CD4-positive, alpha-beta T cell (primary cell): ENCODE data around the gene IFT43. TPM values are rescaled to one million over a fixed set of nuclear protein-coding genes. Genes with fewer than 3 reads are reported as not detected.

ENCODE experiments used
- ATAC-seq: fragments of 200-7000 bp; cut with Tn5 transposase; one replicate; pipeline ENCODE4 v1.10.0; 2022; ENCODE audit warnings: mild to moderate bottlenecking; ENCODE audit not compliant: poor library complexity
- CTCF ChIA-PET: fragments of 350-600 bp; sonication (Branson Sonifier 250); formaldehyde crosslinking; loops from one replicate; lab custom pipeline; 2021; ENCODE audit warnings: antibody characterized with exemption, inconsistent platforms; lab: Charles Lee
- POLR2A ChIA-PET: fragments of 350-600 bp; sonication (Branson Sonifier 250); formaldehyde crosslinking; loops from one replicate; lab custom pipeline; 2021; ENCODE audit warnings: antibody characterized with exemption, inconsistent platforms; lab: Charles Lee
- DNase-seq, 14 experiments: peaks; one replicate each; pipeline ENCODE4 v3.0.0-alpha.2; 2013 to 2020; ENCODE audit warnings: mixed read lengths in 2 of 14
- H3K27ac ChIP-seq, 2 donors: one replicate each; pipeline versions ENCODE4 v1.5.1 to v1.7.0; 2013; ENCODE audit warnings: low read length in 2 of 2, low read depth in 1 of 2, mild to moderate bottlenecking in 1 of 2
- H3K27me3 ChIP-seq, 2 experiments: 1 replicate in 1 of 2; 2 replicates in 1 of 2; pipeline versions ENCODE4 v1.6.1 to v1.7.0; 2013; ENCODE audit warnings: low read length in 2 of 2, control low read depth in 1 of 2, mild to moderate bottlenecking in 1 of 2, moderate library complexity in 1 of 2; ENCODE audit not compliant: insufficient read depth in 2 of 2, control insufficient read depth in 1 of 2
- H3K36me3 ChIP-seq: one replicate; pipeline ENCODE4 v1.6.1; 2013; ENCODE audit warnings: low read length, control low read depth; ENCODE audit not compliant: insufficient read depth
- H3K4me1 ChIP-seq: one replicate; pipeline ENCODE4 v1.6.1; 2013; ENCODE audit warnings: low read length, control low read depth; ENCODE audit not compliant: insufficient read depth
- H3K4me3 ChIP-seq: one replicate; pipeline ENCODE4 v1.5.1; 2013; ENCODE audit warnings: mild to moderate bottlenecking, low read length, moderate library complexity
- H3K9me3 ChIP-seq, 2 experiments: 1 replicate in 1 of 2; 2 replicates in 1 of 2; pipeline versions ENCODE4 v1.6.1 to v1.7.0; 2013; ENCODE audit warnings: low read length in 2 of 2, mild to moderate bottlenecking in 2 of 2, control low read depth in 1 of 2, moderate library complexity in 1 of 2; ENCODE audit not compliant: control insufficient read depth in 1 of 2, insufficient read depth in 1 of 2
- H3K27ac Mint-ChIP-seq: one replicate; pipeline ENCODE4 v1.8.0; 2020; ENCODE audit warnings: mixed read lengths
- H3K27me3 Mint-ChIP-seq: one replicate; pipeline ENCODE4 v1.8.0; 2021; ENCODE audit warnings: mixed read lengths
- H3K36me3 Mint-ChIP-seq: one replicate; pipeline ENCODE4 v1.8.0; 2021; ENCODE audit warnings: low read depth, mixed read lengths
- H3K4me1 Mint-ChIP-seq: one replicate; pipeline ENCODE4 v1.8.0; 2021; ENCODE audit warnings: low read depth, mixed read lengths
- H3K4me3 Mint-ChIP-seq: one replicate; pipeline ENCODE4 v1.8.0; 2020; ENCODE audit warnings: mild to moderate bottlenecking, mixed read lengths
- H3K9me3 Mint-ChIP-seq: one replicate; pipeline ENCODE4 v1.8.0; 2020; ENCODE audit warnings: mixed read lengths
- intact Hi-C, 2 experiments: fragments of 100-400 bp; cut with DNase I in 1 of 2; cut with micrococcal nuclease in 1 of 2; formaldehyde crosslinking; loops; one replicate each; pipeline versions ENCODE4 v1.15.1 to v1.9.0; 2023 to 2025; cut with DNase I, micrococcal nuclease
- total RNA-seq, 174 experiments: library from RNA in 2 of 174; stranded (reverse) in 2 of 174; gene quantifications; one replicate each; pipeline ENCODE4 v1.2.3 and lab custom pipeline; 2021 to 2026
- TF ChIP-seq, protein P1 (sequence below): fragments of 200-600 bp; IDR thresholded peaks from one replicate; pipeline ENCODE4 v1.8.0; 2022; ENCODE audit warnings: antibody characterized with exemption, mild to moderate bottlenecking

Gene IFT43
- total RNA-seq, 2 experiments from 2014 or later: 10.0 to 11.1 TPM

- Histone ChIP-seq H3K27me3 (no peaks in the 10 kb centered on the region), H3K4me3 (no peak overlapping the region), H3K9me3 (no peaks in the 10 kb centered on the region), H3K27ac (no peak overlapping the region), H3K4me1 (no peaks in the 10 kb centered on the region), H3K36me3 (no peaks in the 10 kb centered on the region)
- TF ChIP-seq, protein P1, sequence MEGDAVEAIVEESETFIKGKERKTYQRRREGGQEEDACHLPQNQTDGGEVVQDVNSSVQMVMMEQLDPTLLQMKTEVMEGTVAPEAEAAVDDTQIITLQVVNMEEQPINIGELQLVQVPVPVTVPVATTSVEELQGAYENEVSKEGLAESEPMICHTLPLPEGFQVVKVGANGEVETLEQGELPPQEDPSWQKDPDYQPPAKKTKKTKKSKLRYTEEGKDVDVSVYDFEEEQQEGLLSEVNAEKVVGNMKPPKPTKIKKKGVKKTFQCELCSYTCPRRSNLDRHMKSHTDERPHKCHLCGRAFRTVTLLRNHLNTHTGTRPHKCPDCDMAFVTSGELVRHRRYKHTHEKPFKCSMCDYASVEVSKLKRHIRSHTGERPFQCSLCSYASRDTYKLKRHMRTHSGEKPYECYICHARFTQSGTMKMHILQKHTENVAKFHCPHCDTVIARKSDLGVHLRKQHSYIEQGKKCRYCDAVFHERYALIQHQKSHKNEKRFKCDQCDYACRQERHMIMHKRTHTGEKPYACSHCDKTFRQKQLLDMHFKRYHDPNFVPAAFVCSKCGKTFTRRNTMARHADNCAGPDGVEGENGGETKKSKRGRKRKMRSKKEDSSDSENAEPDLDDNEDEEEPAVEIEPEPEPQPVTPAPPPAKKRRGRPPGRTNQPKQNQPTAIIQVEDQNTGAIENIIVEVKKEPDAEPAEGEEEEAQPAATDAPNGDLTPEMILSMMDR: no peak
- Mint-ChIP-seq H3K4me1 (no peaks in the 10 kb centered on the region), H3K27me3 (peaks cover 3% of the 10 kb centered on the region), H3K9me3 (no peaks in the 10 kb centered on the region), H3K36me3 (no peaks in the 10 kb centered on the region), H3K4me3 (no peak overlapping the region), H3K27ac (no peak overlapping the region)
- ChIA-PET CTCF (no interaction called here), POLR2A (no interaction called here)
- intact Hi-C loops: no loop called here
- DNase-seq: no peak
- ATAC-seq: no peak
These were observed 112.0 kb downstream of the IFT43 start for GRCh38 chr14:76097547-76097946.

- intact Hi-C loops: no loop called here
- no peak for ATAC-seq
- ChIA-PET CTCF (no interaction called here), POLR2A (no interaction called here)
- no peak overlapping the region for H3K4me3 Mint-ChIP-seq
- no peaks in the 10 kb centered on the region for H3K4me1 Mint-ChIP-seq
- TF ChIP-seq, protein P1: no peak
- Histone ChIP-seq H3K27me3 (no peaks in the 10 kb centered on the region), H3K4me3 (no peak overlapping the region), H3K36me3 (no peaks in the 10 kb centered on the region), H3K9me3 (no peaks in the 10 kb centered on the region), H3K27ac (no peak overlapping the region), H3K4me1 (no peaks in the 10 kb centered on the region)
- no peak overlapping the region for H3K27ac Mint-ChIP-seq
- H3K27me3 Mint-ChIP-seq: peaks cover 3% of the 10 kb centered on the region
- H3K9me3 Mint-ChIP-seq: no peaks in the 10 kb centered on the region
- DNase-seq: no peak
- no peaks in the 10 kb centered on the region for H3K36me3 Mint-ChIP-seq
These were observed 112.5 kb downstream of the IFT43 start for GRCh38 chr14:76098047-76098446.

GRCh38 chr14:76098916-76099675, 113.5 kb downstream of the IFT43 start:
- Histone ChIP-seq H3K36me3 (no peaks in the 10 kb centered on the region), H3K27ac (no peak overlapping the region), H3K4me3 (no peak overlapping the region), H3K27me3 (no peaks in the 10 kb centered on the region), H3K9me3 (no peaks in the 10 kb centered on the region), H3K4me1 (no peaks in the 10 kb centered on the region)
- ChIA-PET POLR2A (no interaction called here), CTCF (no interaction called here)
- ATAC-seq (no peak), DNase-seq (no peak)
- Mint-ChIP-seq H3K4me3 (no peak overlapping the region), H3K27me3 (peaks cover 10% of the 10 kb centered on the region), H3K4me1 (no peaks in the 10 kb centered on the region), H3K9me3 (no peaks in the 10 kb centered on the region), H3K27ac (no peak overlapping the region), H3K36me3 (no peaks in the 10 kb centered on the region)
- intact Hi-C loops: no loop called here
- TF ChIP-seq, protein P1: no peak
